ENCODE results near the gene TLL1.

- TF ChIP-seq POLR2A (IDR thresholded peaks at IDR 0.05), result no peak
- TF ChIP-seq, protein P1, sequence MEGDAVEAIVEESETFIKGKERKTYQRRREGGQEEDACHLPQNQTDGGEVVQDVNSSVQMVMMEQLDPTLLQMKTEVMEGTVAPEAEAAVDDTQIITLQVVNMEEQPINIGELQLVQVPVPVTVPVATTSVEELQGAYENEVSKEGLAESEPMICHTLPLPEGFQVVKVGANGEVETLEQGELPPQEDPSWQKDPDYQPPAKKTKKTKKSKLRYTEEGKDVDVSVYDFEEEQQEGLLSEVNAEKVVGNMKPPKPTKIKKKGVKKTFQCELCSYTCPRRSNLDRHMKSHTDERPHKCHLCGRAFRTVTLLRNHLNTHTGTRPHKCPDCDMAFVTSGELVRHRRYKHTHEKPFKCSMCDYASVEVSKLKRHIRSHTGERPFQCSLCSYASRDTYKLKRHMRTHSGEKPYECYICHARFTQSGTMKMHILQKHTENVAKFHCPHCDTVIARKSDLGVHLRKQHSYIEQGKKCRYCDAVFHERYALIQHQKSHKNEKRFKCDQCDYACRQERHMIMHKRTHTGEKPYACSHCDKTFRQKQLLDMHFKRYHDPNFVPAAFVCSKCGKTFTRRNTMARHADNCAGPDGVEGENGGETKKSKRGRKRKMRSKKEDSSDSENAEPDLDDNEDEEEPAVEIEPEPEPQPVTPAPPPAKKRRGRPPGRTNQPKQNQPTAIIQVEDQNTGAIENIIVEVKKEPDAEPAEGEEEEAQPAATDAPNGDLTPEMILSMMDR (IDR thresholded peaks at IDR 0.05), result no peak
Measured at GRCh38 chr4:166065324-166065723, 192.3 kb downstream of the TLL1 start.
